Nephron (organoid): ENCODE data around the gene ZBTB42.
A peak's percentile ranks its signal among the peaks of the same experiment; 100 is the strongest.

Experiments used
- H3K27ac Mint-ChIP-seq, 3 experiments: 2 replicates each; pipeline ENCODE4 v1.8.0; 2020; ENCODE audit warnings: mixed read lengths in 3 of 3, mild to moderate bottlenecking in 2 of 3, moderate library complexity in 1 of 3
- H3K27me3 Mint-ChIP-seq: 2 replicates; pipeline ENCODE4 v1.8.0; 2021; ENCODE audit warnings: low read depth, mild to moderate bottlenecking, moderate library complexity, mixed read lengths
- H3K36me3 Mint-ChIP-seq: 2 replicates; pipeline ENCODE4 v1.8.0; 2020; ENCODE audit warnings: low read depth, mixed read lengths
- H3K4me1 Mint-ChIP-seq: 2 replicates; pipeline ENCODE4 v1.8.0; 2020; ENCODE audit warnings: mixed read lengths
- H3K4me3 Mint-ChIP-seq, 3 experiments: 2 replicates each; pipeline ENCODE4 v1.8.0; 2020; ENCODE audit warnings: mild to moderate bottlenecking in 3 of 3, mixed read lengths in 3 of 3, moderate library complexity in 2 of 3
- H3K9me3 Mint-ChIP-seq: 2 replicates; pipeline ENCODE4 v1.8.0; 2020; ENCODE audit warnings: mixed read lengths
- TF ChIP-seq, protein P1 (sequence below), 3 experiments: fragments of 200-600 bp; sonication (generic); IDR thresholded peaks; one replicate each; pipeline ENCODE4 v1.5.0; 2021; ENCODE audit warnings: antibody characterized with exemption in 3 of 3; ENCODE audit not compliant: unreplicated experiment in 3 of 3

Gene ZBTB42

DNA sequence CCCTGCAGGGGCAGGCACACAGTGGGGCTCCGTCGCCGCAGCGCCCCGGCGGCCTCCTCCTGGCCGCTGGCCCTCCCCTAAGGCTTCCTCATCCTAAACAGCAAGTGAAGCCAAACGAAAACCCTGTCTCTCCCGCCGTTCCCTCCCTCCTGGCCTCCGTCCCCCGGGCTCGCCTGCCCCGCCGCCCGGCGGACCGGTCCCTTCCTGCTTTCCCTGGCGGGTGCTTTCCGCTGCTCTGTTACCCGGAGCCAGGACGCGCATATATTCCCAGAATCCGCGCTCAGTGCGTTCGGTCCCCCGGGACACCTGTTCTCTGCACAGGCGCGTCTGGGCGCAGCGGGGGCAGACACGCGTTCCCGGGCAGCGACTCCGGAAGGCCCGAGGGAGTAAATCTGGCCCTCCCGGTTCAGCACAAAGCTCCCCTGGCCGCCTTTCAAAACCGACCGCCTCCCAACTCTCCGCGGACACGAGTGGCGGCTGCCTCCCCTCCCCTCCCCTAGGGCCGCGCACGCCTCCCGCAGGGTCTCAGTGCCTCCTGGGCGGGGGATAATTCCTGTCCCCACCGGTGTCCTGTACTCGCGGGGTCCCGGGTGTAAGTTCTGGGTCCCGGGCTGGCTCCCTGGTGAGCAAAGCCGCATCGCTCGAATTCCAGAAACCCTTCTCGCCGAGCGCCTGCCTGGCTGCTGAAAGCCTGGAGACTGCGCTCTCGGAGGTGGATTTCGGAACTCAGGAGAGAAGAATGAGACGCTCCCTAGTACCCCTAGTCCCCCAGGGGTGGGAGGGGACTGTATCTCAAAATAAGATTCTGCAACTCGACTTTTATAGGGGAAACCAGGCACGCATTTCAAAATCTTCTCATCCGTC lies 42.8 kb downstream of the ZBTB42 start:
- H3K27me3 Mint-ChIP-seq: peaks cover 100% of the 10 kb centered on the region
- peaks cover 11% of the 10 kb centered on the region for H3K4me1 Mint-ChIP-seq
- H3K4me3 Mint-ChIP-seq: peak overlapping the region; percentile 72 to 77 (median 73)
- H3K9me3 Mint-ChIP-seq: peaks cover 3% of the 10 kb centered on the region
- H3K36me3 Mint-ChIP-seq: no peaks in the 10 kb centered on the region
- TF ChIP-seq, protein P1, sequence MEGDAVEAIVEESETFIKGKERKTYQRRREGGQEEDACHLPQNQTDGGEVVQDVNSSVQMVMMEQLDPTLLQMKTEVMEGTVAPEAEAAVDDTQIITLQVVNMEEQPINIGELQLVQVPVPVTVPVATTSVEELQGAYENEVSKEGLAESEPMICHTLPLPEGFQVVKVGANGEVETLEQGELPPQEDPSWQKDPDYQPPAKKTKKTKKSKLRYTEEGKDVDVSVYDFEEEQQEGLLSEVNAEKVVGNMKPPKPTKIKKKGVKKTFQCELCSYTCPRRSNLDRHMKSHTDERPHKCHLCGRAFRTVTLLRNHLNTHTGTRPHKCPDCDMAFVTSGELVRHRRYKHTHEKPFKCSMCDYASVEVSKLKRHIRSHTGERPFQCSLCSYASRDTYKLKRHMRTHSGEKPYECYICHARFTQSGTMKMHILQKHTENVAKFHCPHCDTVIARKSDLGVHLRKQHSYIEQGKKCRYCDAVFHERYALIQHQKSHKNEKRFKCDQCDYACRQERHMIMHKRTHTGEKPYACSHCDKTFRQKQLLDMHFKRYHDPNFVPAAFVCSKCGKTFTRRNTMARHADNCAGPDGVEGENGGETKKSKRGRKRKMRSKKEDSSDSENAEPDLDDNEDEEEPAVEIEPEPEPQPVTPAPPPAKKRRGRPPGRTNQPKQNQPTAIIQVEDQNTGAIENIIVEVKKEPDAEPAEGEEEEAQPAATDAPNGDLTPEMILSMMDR (IDR thresholded peaks at IDR 0.05; ENCODE audit: unreplicated experiment in 3 of 3): no peak
- H3K27ac Mint-ChIP-seq: no peak overlapping the region

DNA sequence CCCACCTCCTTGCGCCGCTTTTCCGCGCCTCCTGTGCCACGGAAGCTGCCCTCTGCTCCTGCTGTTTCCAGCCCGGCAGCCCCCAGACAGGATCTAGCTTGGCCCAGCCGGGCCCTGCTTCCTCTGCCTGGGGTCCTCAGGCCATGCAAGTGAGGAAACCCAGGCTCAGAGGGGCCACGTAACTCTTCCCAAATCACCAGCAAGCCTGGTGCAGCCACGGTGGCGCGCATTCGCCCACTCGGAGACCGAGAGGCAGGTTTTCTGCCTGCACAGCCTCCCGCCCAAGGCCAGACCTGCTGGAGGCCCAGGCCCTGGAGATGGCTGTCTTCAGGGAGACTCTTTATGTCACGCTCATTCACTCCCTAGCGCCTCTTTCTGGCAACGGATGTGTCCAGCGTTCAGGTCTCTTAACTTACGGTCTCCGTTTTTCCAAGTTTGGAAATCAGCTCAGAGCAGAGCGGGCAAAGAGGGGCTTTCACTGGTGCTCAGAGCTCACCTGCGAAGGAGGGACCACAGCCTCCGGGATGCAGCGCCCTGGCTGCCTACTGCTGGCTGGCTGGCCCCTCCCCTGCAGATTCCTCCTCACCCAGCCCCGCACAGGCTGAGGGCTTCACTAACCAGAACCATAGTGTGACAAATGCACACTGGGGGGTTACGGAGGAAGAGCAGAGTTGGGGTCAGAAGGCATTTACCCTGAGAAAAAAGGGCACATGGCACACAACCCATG lies 43.6 kb downstream of the ZBTB42 start:
- Mint-ChIP-seq H3K36me3 (no peaks in the 10 kb centered on the region), H3K27ac (no peak overlapping the region), H3K4me1 (peaks cover 11% of the 10 kb centered on the region), H3K27me3 (peaks cover 95% of the 10 kb centered on the region), H3K4me3 (peak overlapping the region; percentile 72 to 77 (median 73)), H3K9me3 (peaks cover 3% of the 10 kb centered on the region)
- TF ChIP-seq, protein P1 (IDR thresholded peaks at IDR 0.05; ENCODE audit: unreplicated experiment in 3 of 3): no peak

DNA sequence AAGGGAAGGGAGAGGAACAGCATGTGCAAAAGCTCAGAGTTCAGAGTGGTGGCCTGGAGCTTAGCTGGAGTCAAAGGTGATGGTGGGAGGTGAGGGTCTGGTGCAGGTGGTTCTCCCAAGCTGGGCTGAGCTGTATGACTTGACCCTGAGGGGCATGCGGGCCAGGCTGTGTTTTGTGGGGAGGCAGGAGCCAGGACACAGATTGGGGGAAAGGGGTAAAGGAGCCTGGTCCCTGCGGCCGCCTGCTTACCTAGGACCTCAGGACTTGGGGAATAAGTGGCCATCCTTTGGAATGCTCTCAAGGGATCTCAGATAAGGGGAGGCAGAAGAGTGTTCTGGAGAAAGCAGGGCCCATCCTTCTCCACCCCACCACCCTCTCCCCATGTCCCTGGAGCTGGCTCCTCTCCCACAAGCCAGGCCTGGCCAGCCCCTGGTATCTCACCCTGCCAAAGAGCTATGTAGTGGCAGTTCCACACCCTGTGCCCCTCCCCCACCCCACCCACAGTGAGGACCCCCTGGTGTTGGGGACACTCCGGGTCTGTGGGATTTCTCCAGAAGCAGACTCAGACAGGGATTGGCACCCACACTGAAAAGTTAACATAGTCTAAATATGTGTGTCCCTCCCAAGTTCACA lies 44.2 kb downstream of the ZBTB42 start:
- Mint-ChIP-seq H3K4me1 (peaks cover 11% of the 10 kb centered on the region), H3K27ac (no peak overlapping the region), H3K36me3 (no peaks in the 10 kb centered on the region), H3K9me3 (peaks cover 3% of the 10 kb centered on the region), H3K27me3 (peaks cover 94% of the 10 kb centered on the region), H3K4me3 (no peak overlapping the region)
- TF ChIP-seq, protein P1 (IDR thresholded peaks at IDR 0.05; ENCODE audit: unreplicated experiment in 3 of 3): no peak

DNA sequence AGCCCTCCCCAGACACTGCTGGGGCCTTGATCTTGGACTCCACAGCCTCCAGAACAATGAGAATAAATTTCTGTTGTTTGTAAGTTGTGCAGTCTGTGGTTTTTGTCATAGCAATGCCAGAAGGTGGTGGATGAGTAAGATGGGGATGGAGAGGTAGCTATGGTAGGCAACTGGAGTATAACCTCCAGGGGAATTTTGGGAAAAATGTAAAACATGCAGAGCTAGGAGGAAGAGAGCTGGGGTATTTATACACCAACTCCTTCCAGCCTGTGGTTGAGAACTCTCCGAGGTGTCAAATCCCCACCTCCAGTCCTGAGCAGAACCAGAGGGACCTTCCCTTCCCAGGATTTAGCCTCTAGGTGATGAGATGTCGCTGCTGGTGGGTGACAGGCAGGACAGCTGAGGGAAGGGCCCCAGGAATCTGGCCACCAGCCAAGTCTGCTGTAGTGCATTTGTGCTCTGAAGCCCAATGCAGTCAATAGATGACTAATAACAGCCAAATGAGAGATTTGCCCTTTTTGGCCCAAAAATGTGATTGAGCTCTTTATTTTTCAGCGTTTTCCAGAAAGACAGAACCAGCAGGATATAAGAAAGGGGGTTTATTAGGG lies 45.0 kb downstream of the ZBTB42 start:
- Mint-ChIP-seq H3K4me1 (peaks cover 11% of the 10 kb centered on the region), H3K27me3 (peaks cover 93% of the 10 kb centered on the region), H3K27ac (no peak overlapping the region), H3K36me3 (no peaks in the 10 kb centered on the region), H3K4me3 (no peak overlapping the region), H3K9me3 (peaks cover 3% of the 10 kb centered on the region)
- TF ChIP-seq, protein P1 (IDR thresholded peaks at IDR 0.05; ENCODE audit: unreplicated experiment in 3 of 3): no peak

DNA sequence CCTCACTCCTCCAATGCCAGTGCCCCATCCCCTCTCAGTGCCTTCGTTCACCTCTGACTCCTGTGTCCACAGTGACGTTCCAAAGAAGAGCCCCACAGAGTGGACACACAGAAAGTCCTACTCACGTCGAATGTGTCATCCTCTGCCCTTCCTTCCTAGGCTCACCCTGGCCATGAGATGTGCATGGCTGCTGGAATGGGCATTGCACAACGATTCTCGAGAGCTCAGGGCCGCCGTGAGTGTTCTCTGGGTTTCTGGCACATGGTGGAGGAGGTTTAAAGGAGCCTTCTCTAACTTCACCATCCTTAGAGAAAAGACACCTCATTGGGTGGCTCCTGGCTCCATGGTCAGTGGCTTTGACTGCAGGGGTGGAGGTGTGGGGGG lies 51.4 kb downstream of the ZBTB42 start:
- H3K27me3 Mint-ChIP-seq: peaks cover 62% of the 10 kb centered on the region
- no peaks in the 10 kb centered on the region for H3K9me3 Mint-ChIP-seq
- no peak overlapping the region for H3K4me3 Mint-ChIP-seq
- no peaks in the 10 kb centered on the region for H3K36me3 Mint-ChIP-seq
- no peak overlapping the region for H3K27ac Mint-ChIP-seq
- TF ChIP-seq, protein P1 (IDR thresholded peaks at IDR 0.05; ENCODE audit: unreplicated experiment in 3 of 3): no peak
- H3K4me1 Mint-ChIP-seq: no peaks in the 10 kb centered on the region
